ENCODE measurements around the gene RMDN3.

DNA sequence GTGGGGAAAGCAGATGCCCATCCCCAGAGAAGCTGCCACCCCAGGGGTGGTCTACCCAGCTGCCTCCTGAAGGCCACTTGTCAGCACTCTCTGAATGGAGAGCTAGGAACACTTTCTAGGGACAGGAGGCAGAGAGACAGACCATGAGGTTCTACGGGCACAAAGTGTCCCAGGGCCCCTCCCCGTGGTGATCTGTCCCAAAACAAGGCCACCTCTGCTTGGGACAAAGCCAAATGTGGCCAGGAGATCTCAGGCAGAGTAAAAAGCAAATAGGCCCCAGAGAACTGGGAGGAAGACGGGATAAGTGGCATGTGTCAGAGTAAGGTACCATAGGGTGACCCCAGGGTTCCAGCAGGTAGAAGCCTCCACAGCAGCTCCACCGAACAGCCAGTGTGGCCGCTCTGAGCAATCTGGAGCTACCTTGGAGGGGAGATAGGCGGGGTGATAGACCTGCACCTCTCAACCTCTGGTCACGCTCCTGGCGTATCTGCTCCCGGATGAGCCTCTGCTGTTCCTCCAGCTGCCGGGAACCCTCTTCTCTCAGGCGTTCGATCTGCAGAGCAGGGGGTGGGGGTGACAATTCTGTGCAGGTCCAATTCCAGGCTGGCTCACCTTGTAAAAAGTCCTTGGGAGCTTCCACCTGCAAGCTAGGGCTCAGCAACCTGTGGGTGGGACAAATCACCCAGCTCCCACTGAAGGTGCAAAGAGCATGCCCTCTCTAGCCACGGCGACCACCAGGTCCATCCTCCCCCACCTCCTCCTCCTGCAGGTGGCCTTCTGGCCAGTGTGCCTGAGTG, 20.9 kb upstream of the RMDN3 start:
- TF ChIP-seq, protein P1, sequence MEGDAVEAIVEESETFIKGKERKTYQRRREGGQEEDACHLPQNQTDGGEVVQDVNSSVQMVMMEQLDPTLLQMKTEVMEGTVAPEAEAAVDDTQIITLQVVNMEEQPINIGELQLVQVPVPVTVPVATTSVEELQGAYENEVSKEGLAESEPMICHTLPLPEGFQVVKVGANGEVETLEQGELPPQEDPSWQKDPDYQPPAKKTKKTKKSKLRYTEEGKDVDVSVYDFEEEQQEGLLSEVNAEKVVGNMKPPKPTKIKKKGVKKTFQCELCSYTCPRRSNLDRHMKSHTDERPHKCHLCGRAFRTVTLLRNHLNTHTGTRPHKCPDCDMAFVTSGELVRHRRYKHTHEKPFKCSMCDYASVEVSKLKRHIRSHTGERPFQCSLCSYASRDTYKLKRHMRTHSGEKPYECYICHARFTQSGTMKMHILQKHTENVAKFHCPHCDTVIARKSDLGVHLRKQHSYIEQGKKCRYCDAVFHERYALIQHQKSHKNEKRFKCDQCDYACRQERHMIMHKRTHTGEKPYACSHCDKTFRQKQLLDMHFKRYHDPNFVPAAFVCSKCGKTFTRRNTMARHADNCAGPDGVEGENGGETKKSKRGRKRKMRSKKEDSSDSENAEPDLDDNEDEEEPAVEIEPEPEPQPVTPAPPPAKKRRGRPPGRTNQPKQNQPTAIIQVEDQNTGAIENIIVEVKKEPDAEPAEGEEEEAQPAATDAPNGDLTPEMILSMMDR (IDR thresholded peaks at IDR 0.05): no peak
- TF ChIP-seq HDAC2 (IDR thresholded peaks at IDR 0.05) (no peak), EP300 (IDR thresholded peaks at IDR 0.05) (no peak), RAD21 (conservative IDR thresholded peaks at IDR 0.05 in 1 of 2, IDR thresholded peaks at IDR 0.05 in 1 of 2) (no peak), NFE2L2 (conservative IDR thresholded peaks at IDR 0.05; ENCODE audit: low read length) (no peak), JUNB (IDR thresholded peaks at IDR 0.05) (no peak), CBX8 (IDR thresholded peaks at IDR 0.05) (no peak)
